MG63 (cell line): Measurements from ENCODE around the gene VPS8. TPM values are rescaled to one million over a fixed set of nuclear protein-coding genes. Genes with fewer than 3 reads are reported as not detected.

Experiments
- DNase-seq: peaks from one replicate; pipeline ENCODE4 v3.0.0-alpha.2; 2020
- H3K27me3 ChIP-seq: fragments of 250-450 bp; sonication (Bioruptor Pico); 2 replicates; pipeline ENCODE4 v1.5.1; 2020; ENCODE audit warnings: mild to moderate bottlenecking, moderate library complexity
- H3K36me3 ChIP-seq: fragments of 250-450 bp; sonication (Bioruptor Pico); 2 replicates; pipeline ENCODE4 v1.5.1; 2020; ENCODE audit warnings: mild to moderate bottlenecking, moderate library complexity
- H3K4me3 ChIP-seq: fragments of 250-450 bp; sonication (Bioruptor Pico); 2 replicates; pipeline ENCODE4 v1.5.1; 2020; ENCODE audit warnings: mild to moderate bottlenecking, moderate library complexity
- H3K9me3 ChIP-seq: fragments of 250-450 bp; sonication (Bioruptor Pico); 2 replicates; pipeline ENCODE4 v1.5.1; 2020; ENCODE audit warnings: mild to moderate bottlenecking, moderate library complexity
- total RNA-seq: library from RNA; depleted of rRNA; stranded (reverse); fragments of >200 nt; shearing (Covaris generic); gene quantifications from 2 replicates; pipeline ENCODE4 v1.2.3, GENCODE V29; 2014; ENCODE audit warnings: low replicate concordance

The VPS8 gene
- total RNA-seq, 1 experiment from 2014 or later = 34.6 TPM

DNA sequence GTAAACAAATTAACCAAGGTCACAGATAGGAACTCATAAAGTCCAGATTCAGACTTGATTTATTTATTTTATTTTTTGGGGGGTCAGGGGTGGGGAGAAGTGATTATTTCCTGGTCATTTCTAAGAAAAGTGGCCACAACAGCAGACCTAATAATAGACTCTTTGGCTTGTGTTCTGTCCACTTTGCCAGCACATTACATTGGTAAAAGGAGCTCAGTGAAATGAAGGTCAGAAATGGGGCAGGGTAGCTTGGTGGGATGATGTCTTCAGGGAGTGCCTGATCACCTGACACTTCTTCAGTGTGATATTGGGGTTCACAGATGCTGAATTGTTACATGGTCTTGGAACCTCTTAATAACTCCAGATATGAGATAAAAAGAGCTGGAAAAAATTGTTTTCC is 10.1 kb downstream of the VPS8 start:
- H3K36me3 ChIP-seq = peaks cover 3% of the 10 kb centered on the region; the same call in 1 of the 2 replicates
- no peak for DNase-seq
- H3K9me3 ChIP-seq = no peaks in the 10 kb centered on the region
- no peaks in the 10 kb centered on the region for H3K27me3 ChIP-seq
- H3K4me3 ChIP-seq = no peak overlapping the region

DNA sequence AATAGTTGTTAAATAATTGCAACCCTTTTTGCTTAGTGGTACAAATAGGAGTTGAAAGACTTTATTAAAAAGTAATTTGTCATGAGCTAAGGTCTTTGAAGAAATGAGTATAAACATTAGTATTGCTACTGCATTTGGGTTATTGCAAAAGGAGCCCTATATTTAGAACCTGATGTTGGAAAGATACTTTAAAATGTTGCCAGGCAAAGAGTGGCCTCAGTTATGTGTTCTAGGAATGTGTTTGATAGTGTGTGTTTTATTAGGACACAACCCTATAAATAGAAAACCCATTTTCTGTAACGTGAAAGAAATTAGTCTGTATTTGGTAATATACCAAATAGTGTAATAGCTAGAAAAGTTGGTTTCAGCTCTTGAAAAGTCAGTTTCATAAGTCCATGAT is 10.7 kb downstream of the VPS8 start:
- Histone ChIP-seq H3K4me3 (no peak overlapping the region), H3K36me3 (peaks cover 9% of the 10 kb centered on the region; the same call in 1 of the 2 replicates), H3K9me3 (no peaks in the 10 kb centered on the region), H3K27me3 (no peaks in the 10 kb centered on the region)
- DNase-seq = no peak

DNA sequence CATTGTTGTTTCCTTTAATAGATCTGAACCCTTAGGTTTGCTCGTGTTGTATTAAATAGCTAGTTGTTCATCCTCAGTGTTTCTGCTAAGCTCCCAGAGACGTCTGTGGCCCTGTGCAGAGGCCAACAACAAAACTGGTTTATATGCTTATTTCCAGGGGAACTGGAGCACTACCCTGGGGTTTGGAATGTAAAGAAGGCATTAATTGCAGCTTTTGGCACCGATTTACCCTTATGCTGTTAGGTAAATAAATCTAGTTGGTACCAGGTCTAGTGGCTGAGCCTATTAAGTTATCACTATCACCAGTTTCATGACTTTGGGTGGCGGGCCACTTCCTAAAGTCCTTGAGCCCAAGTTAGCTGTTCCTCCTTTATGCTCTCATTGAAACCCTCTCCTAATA is 12.0 kb downstream of the VPS8 start:
- peaks cover 11% of the 10 kb centered on the region; the same call in 1 of the 2 replicates for H3K36me3 ChIP-seq

DNA sequence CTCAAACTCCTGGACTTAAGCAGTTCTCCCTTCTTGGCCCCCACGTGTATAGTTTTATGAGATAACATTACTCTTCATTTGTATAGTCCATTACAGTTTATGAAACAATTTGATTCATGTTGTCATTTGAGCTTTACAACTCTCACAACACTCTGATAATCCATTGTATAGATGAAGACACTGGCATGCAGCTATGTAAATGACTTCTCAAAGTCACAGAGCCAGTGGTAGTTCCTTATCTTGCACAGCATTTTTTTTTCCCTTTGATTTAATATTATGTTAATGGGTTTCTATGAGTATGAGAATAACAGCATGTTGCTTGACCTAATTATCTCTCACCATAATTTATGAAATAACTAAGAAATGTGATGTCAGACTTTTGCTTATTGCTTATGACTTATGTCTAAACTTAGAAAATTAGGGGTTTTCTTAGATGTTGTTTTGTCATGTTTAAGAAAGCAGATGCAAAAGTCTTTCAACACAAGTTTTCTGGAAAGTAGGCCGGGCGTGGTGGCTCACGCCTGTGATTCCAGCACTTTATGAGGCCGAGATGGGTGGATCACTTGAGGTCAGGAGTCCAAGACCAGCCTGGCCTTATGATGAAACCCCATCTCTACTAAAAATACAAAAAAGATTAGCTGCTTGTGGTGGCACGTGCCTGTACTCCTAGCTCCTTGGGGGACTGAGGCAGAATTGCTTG is 13.3 kb downstream of the VPS8 start:
- peaks cover 11% of the 10 kb centered on the region; the same call in 1 of the 2 replicates for H3K36me3 ChIP-seq
- H3K4me3 ChIP-seq = no peak overlapping the region
- no peak for DNase-seq
- H3K9me3 ChIP-seq = no peaks in the 10 kb centered on the region
- no peaks in the 10 kb centered on the region for H3K27me3 ChIP-seq

More for the DNA sequence above, 12.0 kb downstream of the VPS8 start:
- DNase-seq = no peak
- Histone ChIP-seq H3K4me3 (no peak overlapping the region), H3K27me3 (no peaks in the 10 kb centered on the region), H3K9me3 (no peaks in the 10 kb centered on the region)

DNA sequence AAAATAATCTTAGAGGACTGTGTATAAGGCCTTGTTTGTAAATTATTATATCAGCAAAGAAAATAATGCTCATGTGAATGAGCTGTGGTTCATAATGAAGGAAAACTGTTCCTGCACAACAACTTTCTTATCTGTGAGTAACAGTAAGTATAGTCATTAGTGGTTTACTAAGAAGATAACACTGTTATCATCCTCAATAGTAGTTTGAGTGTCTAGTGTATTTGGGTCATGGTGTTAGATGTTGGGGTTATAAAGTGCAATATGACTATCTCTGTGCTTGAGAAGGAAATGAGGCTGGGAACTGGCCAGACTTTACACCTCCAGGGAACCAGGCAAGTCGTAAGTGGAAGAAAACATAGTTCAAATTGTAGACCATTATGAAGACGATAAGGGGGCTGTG is 15.6 kb downstream of the VPS8 start:
- DNase-seq = no peak
- H3K27me3 ChIP-seq = no peaks in the 10 kb centered on the region
- H3K36me3 ChIP-seq = peaks cover 20% of the 10 kb centered on the region
- H3K4me3 ChIP-seq = no peak overlapping the region
- H3K9me3 ChIP-seq = no peaks in the 10 kb centered on the region

DNA sequence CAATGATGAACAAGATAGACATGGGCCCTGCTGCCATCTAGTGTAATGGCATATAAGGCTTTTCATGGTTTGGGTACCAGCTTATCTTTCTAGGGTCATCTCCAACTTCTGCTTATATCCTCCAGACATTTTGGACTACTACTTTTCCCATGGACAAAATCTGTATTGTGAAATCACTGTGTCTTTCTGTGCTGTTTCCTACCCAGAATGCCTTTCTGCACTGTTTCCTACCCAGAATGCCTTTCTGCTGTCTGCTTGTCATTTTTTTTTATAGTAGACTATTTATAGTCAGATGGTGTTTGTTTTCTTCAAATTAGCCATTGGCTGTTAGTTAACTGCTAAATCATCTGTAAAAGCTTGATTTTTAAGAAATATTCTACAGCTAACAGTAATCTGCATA is 20.1 kb downstream of the VPS8 start:
- H3K9me3 ChIP-seq = no peaks in the 10 kb centered on the region
- H3K36me3 ChIP-seq = peaks cover 32% of the 10 kb centered on the region
- H3K4me3 ChIP-seq = no peak overlapping the region
- no peaks in the 10 kb centered on the region for H3K27me3 ChIP-seq
- DNase-seq = no peak

DNA sequence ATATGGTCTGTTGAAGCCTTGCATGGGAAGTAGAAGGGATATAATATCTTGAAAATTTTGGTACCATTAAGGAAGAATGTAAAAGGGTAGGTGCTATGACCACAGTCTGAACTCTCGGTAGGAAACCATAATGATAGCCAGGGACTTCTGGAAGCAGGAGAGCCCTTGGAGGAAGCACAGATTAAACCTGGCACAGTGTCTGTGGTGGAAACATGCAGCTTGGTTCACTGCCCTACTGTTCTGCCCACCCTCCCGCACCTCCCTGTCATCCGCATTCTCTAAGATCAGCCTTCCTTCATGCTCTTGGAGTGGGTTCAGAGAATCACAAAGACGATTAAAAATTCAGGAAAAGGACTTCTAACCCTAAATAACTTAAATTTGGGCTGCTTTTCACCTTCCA is 20.9 kb downstream of the VPS8 start:
- peaks cover 24% of the 10 kb centered on the region for H3K36me3 ChIP-seq
- no peaks in the 10 kb centered on the region for H3K9me3 ChIP-seq
- H3K4me3 ChIP-seq = no peak overlapping the region
- no peaks in the 10 kb centered on the region for H3K27me3 ChIP-seq
- no peak for DNase-seq

DNA sequence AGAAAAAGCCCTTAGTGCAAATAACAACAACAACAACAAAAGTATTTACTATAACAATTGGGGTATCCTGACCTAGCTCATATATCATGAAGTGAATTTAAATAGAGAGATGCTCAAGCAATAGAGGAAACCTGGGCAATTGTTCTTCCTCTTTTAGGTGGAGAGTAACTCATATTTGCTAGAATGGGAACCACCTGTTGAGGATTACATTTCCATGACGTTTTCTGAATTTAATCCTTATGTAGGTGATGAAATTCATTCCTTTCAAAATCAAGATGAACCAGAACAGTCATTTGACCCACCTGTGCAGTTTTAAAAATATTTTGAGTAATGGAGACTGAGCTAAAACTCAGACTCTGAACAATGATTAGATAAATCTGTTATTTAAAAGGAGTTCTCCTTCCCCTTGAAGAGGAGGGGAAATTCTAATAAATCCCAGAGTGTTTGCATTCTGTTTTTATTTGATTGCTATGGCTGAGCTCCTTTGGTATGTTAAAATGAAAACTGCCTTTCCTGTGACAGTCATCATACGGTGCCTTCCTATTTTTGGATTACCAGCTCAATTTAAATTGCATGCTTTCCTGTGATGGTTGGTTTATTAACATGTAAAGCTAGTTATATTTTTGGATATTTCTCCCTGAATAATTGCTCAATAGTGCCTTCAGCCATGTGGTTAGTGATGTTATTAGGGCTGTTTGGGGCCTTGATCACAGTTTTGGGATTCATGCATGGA is 24.3 kb downstream of the VPS8 start:
- H3K36me3 ChIP-seq = peaks cover 22% of the 10 kb centered on the region
- no peak for DNase-seq
- H3K27me3 ChIP-seq = no peaks in the 10 kb centered on the region
- H3K4me3 ChIP-seq = no peak overlapping the region
- H3K9me3 ChIP-seq = no peaks in the 10 kb centered on the region

DNA sequence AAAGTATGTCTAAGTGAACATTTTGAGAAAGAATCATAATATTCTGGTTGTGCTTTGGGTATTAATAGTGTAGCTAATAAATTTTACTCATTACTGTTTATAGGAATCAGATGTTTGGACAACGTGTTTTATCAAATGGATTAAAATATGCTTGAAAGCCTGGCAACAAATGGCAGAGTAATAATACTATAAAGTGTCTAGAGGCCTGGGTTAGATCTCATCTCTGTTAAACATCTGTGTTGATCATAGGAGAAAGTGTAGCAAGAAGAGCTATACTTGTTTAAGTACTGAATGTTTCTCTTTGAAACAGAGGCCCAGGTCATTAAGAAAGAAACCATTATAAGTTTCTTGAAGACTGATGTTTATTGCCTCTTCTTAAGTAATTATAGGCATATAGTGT is 30.5 kb downstream of the VPS8 start:
- no peak overlapping the region for H3K4me3 ChIP-seq
- no peaks in the 10 kb centered on the region for H3K9me3 ChIP-seq
- H3K36me3 ChIP-seq = no peaks in the 10 kb centered on the region
- H3K27me3 ChIP-seq = no peaks in the 10 kb centered on the region
- no peak for DNase-seq

DNA sequence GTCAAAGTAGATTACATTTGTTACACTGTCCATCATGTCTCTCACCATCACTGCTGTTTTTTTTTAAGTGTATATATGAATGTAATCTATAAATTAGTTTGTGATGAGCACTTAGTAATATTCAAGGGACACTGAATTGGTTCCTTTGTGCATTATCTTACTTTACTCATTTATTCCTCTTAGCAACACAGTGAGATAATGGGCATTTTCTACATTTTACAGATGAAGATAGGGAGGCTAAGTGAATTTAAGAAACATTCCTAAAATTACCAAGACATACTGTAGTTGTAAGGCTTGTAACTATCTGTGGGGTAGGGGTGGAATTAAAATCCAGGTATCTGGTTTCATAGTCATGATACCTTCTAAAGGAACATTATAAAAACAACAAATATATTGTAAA is 33.9 kb downstream of the VPS8 start:
- Histone ChIP-seq H3K27me3 (no peaks in the 10 kb centered on the region), H3K9me3 (no peaks in the 10 kb centered on the region), H3K36me3 (peaks cover 3% of the 10 kb centered on the region; the same call in 1 of the 2 replicates), H3K4me3 (no peak overlapping the region)
- DNase-seq = no peak

DNA sequence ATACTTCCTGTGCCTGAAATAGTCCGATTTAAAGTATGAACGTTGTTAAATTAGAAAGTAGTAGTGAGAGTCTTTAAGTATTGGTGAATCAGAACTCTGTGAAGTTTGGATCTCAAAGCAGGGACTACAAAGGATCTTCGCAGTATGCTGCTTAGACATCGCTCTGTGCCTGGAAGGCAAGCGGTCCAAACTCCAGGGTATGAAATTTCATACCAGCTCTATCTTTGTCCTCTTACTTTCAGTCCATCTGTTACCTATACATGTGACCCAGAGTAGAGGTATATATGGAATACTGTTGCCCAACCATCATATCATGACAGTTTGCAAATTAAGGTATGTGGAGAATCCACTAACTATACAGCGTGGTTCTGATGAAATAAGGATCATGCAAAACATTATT is 34.5 kb downstream of the VPS8 start:
- peaks cover 3% of the 10 kb centered on the region; the same call in 1 of the 2 replicates for H3K36me3 ChIP-seq
- H3K4me3 ChIP-seq = no peak overlapping the region
- DNase-seq = no peak
- H3K9me3 ChIP-seq = no peaks in the 10 kb centered on the region
- H3K27me3 ChIP-seq = no peaks in the 10 kb centered on the region

DNA sequence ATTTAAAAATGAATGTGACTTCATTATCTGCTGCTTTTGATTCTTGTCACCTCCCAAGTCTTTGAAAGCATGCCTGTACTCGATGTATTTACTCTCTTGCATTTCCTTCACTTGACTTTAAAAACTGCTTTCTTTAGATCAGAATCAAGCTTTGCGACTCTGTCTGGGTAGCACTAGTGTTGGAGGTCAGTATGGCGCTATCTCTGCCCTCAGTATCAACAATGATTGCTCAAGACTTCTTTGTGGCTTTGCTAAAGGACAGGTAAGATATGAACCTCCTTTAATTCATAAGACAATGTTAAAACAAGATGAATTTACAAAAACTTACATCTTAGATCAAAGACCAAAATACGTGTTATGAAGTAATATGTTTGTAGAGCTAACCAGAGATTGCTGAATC is 37.0 kb downstream of the VPS8 start:
- Histone ChIP-seq H3K9me3 (no peaks in the 10 kb centered on the region), H3K36me3 (peaks cover 5% of the 10 kb centered on the region), H3K27me3 (no peaks in the 10 kb centered on the region), H3K4me3 (no peak overlapping the region)
- no peak for DNase-seq

DNA sequence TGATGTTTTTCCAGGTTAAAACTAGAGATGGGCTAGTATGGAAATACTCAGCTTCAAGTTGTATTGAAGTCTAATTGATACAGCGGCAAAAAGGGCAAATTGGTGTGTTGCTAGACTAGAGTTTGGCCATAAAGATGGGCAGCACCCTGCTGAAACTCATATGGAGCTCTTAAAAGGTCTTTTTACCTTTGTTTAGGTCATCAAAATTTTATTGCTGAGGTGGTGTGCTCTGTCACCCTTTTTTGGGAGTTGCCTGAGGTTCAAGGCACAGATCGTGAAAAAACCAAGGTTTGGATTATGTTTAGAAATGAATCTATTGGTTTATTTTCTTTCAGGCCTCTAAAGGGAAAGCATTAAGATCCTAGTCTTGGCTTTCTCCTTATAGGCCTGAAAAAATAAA is 38.2 kb downstream of the VPS8 start:
- Histone ChIP-seq H3K9me3 (no peaks in the 10 kb centered on the region), H3K4me3 (no peak overlapping the region), H3K36me3 (peaks cover 10% of the 10 kb centered on the region), H3K27me3 (no peaks in the 10 kb centered on the region)
- no peak for DNase-seq

DNA sequence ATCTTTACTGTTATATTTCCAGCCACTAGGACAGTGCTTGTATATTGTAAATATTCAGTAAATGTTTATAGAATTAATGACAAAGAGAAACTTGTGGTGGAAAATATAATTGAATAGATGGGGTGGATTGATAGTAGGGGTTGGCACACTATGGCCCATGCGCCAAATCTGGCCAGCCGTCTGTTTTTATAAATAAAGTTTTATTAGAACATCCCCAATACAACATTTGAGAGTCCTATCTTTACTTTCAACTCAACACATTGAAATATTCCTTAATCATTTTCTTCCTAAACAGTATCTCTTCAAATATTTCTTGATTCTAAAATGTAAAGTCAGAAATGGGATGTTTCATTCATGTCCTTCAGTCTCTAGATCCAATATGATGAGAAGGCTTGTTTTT is 45.1 kb downstream of the VPS8 start:
- DNase-seq = no peak
- Histone ChIP-seq H3K4me3 (no peak overlapping the region), H3K36me3 (peaks cover 22% of the 10 kb centered on the region), H3K9me3 (no peaks in the 10 kb centered on the region), H3K27me3 (no peaks in the 10 kb centered on the region)

DNA sequence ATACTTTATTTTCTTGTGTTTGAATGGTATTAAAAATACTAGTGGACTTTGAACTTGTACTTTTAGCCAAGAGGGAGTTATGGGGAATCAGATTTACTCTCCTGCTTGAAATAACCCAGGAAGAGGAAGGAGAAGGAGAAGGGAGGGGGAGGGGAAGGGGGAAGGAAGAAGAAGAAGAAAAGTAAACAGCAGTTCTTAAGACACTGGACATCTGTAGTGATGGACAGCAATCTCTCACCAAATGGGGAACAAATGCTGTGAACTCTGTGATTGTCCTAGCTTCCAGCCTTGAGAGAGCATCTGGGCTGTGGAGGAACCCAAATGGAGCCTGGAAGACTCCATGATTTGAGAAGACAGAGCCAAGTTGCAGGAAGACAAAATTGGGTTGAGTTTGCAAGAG is 52.0 kb downstream of the VPS8 start:
- Histone ChIP-seq H3K9me3 (no peaks in the 10 kb centered on the region), H3K4me3 (no peak overlapping the region), H3K36me3 (peaks cover 24% of the 10 kb centered on the region), H3K27me3 (no peaks in the 10 kb centered on the region)
- DNase-seq = no peak

DNA sequence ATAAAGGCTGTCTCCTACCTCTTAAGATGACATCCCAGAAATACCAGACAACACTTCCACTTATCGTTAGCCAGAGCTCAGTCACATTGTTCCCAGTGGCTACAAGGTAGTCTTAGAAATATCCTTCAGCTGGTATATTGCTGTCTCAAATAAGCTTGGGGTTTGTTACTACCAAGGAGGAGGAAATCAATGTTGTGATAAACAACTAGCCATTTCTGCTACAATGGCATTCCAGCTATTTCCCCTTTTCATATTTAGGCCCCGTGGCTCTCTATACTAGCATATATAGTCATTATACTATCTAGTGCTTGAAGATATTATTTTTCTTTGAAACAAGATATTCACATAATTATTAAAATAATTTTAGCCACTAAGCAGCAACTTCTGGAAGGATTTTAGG is 56.5 kb downstream of the VPS8 start:
- no peak for DNase-seq
- Histone ChIP-seq H3K27me3 (no peaks in the 10 kb centered on the region), H3K9me3 (no peaks in the 10 kb centered on the region), H3K36me3 (peaks cover 13% of the 10 kb centered on the region), H3K4me3 (no peak overlapping the region)

DNA sequence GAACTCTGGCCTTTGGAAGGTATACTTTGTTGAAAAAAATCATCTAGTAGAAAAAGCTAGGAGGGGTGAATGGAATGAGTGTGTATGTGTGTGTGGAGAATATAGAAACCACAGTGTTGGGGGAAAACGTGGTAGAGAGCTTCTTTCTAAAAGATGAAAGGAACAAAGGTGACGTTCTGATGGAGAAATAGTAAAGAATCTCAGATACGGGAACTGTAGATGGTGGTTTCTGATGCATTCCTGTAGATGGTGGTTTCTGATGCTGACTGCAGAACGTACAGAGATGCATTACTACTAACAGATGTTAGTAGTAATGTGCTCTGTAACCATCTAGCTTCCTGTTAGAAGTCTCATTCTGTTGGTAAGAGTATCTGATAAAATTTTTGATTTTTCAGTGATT is 60.2 kb downstream of the VPS8 start:
- Histone ChIP-seq H3K36me3 (peaks cover 13% of the 10 kb centered on the region), H3K9me3 (no peaks in the 10 kb centered on the region), H3K27me3 (no peaks in the 10 kb centered on the region), H3K4me3 (no peak overlapping the region)
- DNase-seq = no peak

DNA sequence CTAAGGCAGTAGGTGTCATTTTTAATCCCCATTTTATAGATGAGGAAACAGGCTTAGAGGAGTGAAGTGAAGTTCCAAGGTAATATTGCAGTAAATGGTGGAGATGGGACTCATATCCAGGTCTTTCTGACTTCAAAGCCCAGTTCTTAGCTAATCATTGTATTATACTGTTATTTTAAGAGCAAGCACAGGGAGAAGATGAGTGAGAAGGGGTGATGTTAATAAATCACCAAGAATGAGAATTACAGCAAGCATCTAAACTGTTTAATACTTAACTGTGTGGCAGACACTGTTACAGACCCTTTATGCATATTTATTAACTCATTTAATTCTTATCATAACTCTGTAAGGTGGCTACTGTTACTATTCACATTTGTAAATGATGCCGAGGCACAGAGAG is 61.2 kb downstream of the VPS8 start:
- DNase-seq = no peak
- no peaks in the 10 kb centered on the region for H3K9me3 ChIP-seq
- H3K36me3 ChIP-seq = peaks cover 10% of the 10 kb centered on the region
- H3K27me3 ChIP-seq = no peaks in the 10 kb centered on the region
- no peak overlapping the region for H3K4me3 ChIP-seq
